H1 (cell line): ENCODE data around the gene WDR35.
"Not testable (repeated sequence)": the region's sequence is repeated elsewhere in the genome, so short reads cannot be mapped to it uniquely, and the experiment has no call there.

Experiments
- CTCF ChIP-seq, 3 experiments: IDR thresholded peaks; 1 replicate in 2 of 3; 2 replicates in 1 of 3; pipeline versions ENCODE4 v1.5.1 to v1.6.1; 2011; ENCODE audit warnings: low read length in 3 of 3, mild to moderate bottlenecking in 3 of 3, inconsistent platforms in 2 of 3, low read depth in 1 of 3, moderate library complexity in 1 of 3; ENCODE audit not compliant: insufficient read depth in 1 of 3; ENCODE audit errors: control extremely low read depth in 1 of 3
- HDAC2 ChIP-seq, 2 experiments: fragments of 300-600 bp in 1 of 2; sonication (generic) in 1 of 2; IDR thresholded peaks; 2 replicates each; pipeline ENCODE4 v1.6.1; 2011 to 2012; ENCODE audit warnings: low read depth in 2 of 2, low read length in 2 of 2, mild to moderate bottlenecking in 2 of 2, moderate library complexity in 2 of 2, borderline replicate concordance in 1 of 2, inconsistent platforms in 1 of 2
- POLR2A ChIP-seq, 2 experiments: IDR thresholded peaks; 1 replicate in 1 of 2; 2 replicates in 1 of 2; pipeline ENCODE4 v1.6.1; 2011; ENCODE audit warnings: low read depth in 2 of 2, low read length in 2 of 2, mild to moderate bottlenecking in 2 of 2; ENCODE audit errors: control extremely low read depth in 1 of 2
- POLR2AphosphoS5 ChIP-seq: IDR thresholded peaks from 2 replicates; pipeline ENCODE4 v1.6.1; 2011; ENCODE audit warnings: low read depth, low read length
- SAP30 ChIP-seq: fragments of 300-600 bp; sonication (generic); IDR thresholded peaks from 2 replicates; pipeline ENCODE4 v1.7.1; 2012; ENCODE audit warnings: low read length, moderate library complexity, mild to moderate bottlenecking, inconsistent platforms; ENCODE audit not compliant: insufficient read depth, insufficient replicate concordance
- SP1 ChIP-seq: IDR thresholded peaks from 2 replicates; pipeline ENCODE4 v1.6.1; 2011; ENCODE audit warnings: low read depth, low read length
- YY1 ChIP-seq: IDR thresholded peaks from 2 replicates; pipeline ENCODE4 v1.6.1; 2011; ENCODE audit warnings: low read depth, mild to moderate bottlenecking, low read length

- TF ChIP-seq SAP30; POLR2AphosphoS5; POLR2A (IDR thresholded peaks at IDR 0.05; ENCODE audit: control extremely low read depth in 1 of 2, low read depth in 2 of 2, low read length in 2 of 2); CTCF (IDR thresholded peaks at IDR 0.05; ENCODE audit: control extremely low read depth in 1 of 3, insufficient read depth in 1 of 3, low read depth in 1 of 3, low read length in 3 of 3); YY1; SP1; HDAC2 (IDR thresholded peaks at IDR 0.05; ENCODE audit: borderline replicate concordance in 1 of 2, low read depth in 2 of 2, low read length in 2 of 2): not testable (repeated sequence)
Measured at GRCh38 chr2:19924526-19924925, 65.4 kb downstream of the WDR35 start.
